OCI-LY7 (cell line): ENCODE measurements around the gene GALR3. TPM values are rescaled to one million over a fixed set of nuclear protein-coding genes. Genes with fewer than 3 reads are reported as not detected.

Experiments used
- BruUV-seq: library from RNA; stranded (reverse); fragments of 400-500 nt; replicated peaks from 2 replicates; lab custom pipeline; 2021; lab: Mats Ljungman, UMichigan
- CTCF ChIA-PET: fragments of 300-600 bp; sonication (Branson Sonifier 250); formaldehyde crosslinking; loops from one replicate; lab custom pipeline; 2022; ENCODE audit warnings: antibody characterized with exemption; ENCODE audit not compliant: unreplicated experiment; lab: Charles Lee
- POLR2A ChIA-PET: fragments of 300-600 bp; sonication (Branson Sonifier 250); formaldehyde crosslinking; loops from one replicate; lab custom pipeline; 2022; ENCODE audit warnings: antibody characterized with exemption; lab: Charles Lee
- DNase-seq: peaks from one replicate; pipeline ENCODE4 v3.0.0-alpha.2; 2015; ENCODE audit warnings: low spot score
- H2AFZ ChIP-seq: fragments of 200-600 bp; sonication (generic), shearing (Covaris generic); 2 replicates; pipeline ENCODE4 v1.6.1; 2014; ENCODE audit warnings: mild to moderate bottlenecking, antibody characterized with exemption, low read length, moderate library complexity
- H3K27ac ChIP-seq: fragments of 200-600 bp; sonication (generic); 2 replicates; pipeline ENCODE4 v1.5.1; 2014; ENCODE audit warnings: mixed run types, low read depth, mild to moderate bottlenecking, moderate library complexity, low read length, inconsistent platforms; ENCODE audit not compliant: poor library complexity, severe bottlenecking
- H3K36me3 ChIP-seq: fragments of 200-600 bp; sonication (generic); 2 replicates; pipeline ENCODE4 v1.6.1; 2014; ENCODE audit warnings: mild to moderate bottlenecking, antibody characterized with exemption, low read length, moderate library complexity, mixed read lengths; ENCODE audit not compliant: insufficient read depth
- H3K4me1 ChIP-seq: fragments of 200-600 bp; sonication (generic); 2 replicates; pipeline ENCODE4 v1.5.1; 2014; ENCODE audit warnings: mild to moderate bottlenecking, low read length; ENCODE audit not compliant: insufficient read depth, poor library complexity, severe bottlenecking
- H3K4me2 ChIP-seq: fragments of 200-600 bp; sonication (generic); 2 replicates; pipeline ENCODE4 v1.6.1; 2014; ENCODE audit warnings: mild to moderate bottlenecking, low read length
- H3K4me3 ChIP-seq: fragments of 200-600 bp; sonication (generic); 2 replicates; pipeline ENCODE4 v1.5.1; 2014; ENCODE audit warnings: mild to moderate bottlenecking, low read depth, low read length; ENCODE audit not compliant: poor library complexity, severe bottlenecking
- H3K79me2 ChIP-seq: fragments of 200-600 bp; sonication (generic); 2 replicates; pipeline ENCODE4 v1.6.1; 2016; ENCODE audit warnings: low read depth, mild to moderate bottlenecking, low read length, moderate library complexity, mixed read lengths; ENCODE audit not compliant: insufficient read depth
- H3K9me2 ChIP-seq: fragments of 200-600 bp; sonication (generic); 2 replicates; pipeline ENCODE4 v1.6.1; 2016; ENCODE audit warnings: mild to moderate bottlenecking, low read length, mixed read lengths; ENCODE audit not compliant: insufficient read depth
- H3K9me3 ChIP-seq: fragments of 200-600 bp; sonication (generic); 2 replicates; pipeline ENCODE4 v1.6.1; 2014; ENCODE audit warnings: mild to moderate bottlenecking, mixed run types, low read length, mixed read lengths
- H4K20me1 ChIP-seq: fragments of 200-600 bp; sonication (generic); 2 replicates; pipeline ENCODE4 v1.6.1; 2014; ENCODE audit warnings: mild to moderate bottlenecking, antibody characterized with exemption, low read length, moderate library complexity, mixed read lengths; ENCODE audit not compliant: insufficient read depth
- EZH2phosphoT487 ChIP-seq: fragments of 200-600 bp; sonication (generic); IDR thresholded peaks from 2 replicates; pipeline ENCODE4 v1.6.1; 2018; ENCODE audit warnings: low read depth, borderline replicate concordance, mild to moderate bottlenecking, mixed run types, antibody characterized with exemption, low read length, moderate library complexity, mixed read lengths
- intact Hi-C: fragments of 100-400 bp; cut with micrococcal nuclease; formaldehyde crosslinking; loops from one replicate; pipeline ENCODE4 v1.10.0; 2022; ENCODE audit not compliant: unreplicated experiment
- total RNA-seq, 2 experiments: library from RNA; depleted of rRNA in 1 of 2; stranded (reverse); fragments of >200 nt in 1 of 2; shearing (Covaris generic) in 1 of 2; gene quantifications; 2 replicates each; pipeline ENCODE4 v1.2.3, GENCODE V29; 2014 to 2022
- TF ChIP-seq, protein P1 (sequence below): fragments of 200-600 bp; sonication (generic); conservative IDR thresholded peaks from 2 replicates; pipeline ENCODE4 v1.5.1; 2014; ENCODE audit warnings: mild to moderate bottlenecking, antibody characterized with exemption, low read length, moderate library complexity, mixed read lengths

GALR3 gene
- total RNA-seq, 2 experiments from 2014 or later: not detected

- ChIA-PET CTCF (no interaction called here), POLR2A (interaction anchor here (0.9 kb wide), 1 partner anchor 107 kb away, joined by 4 read pairs; no protein-coding TSS in a partner anchor)
- no peak for TF ChIP-seq EZH2phosphoT487
- TF ChIP-seq, protein P1, sequence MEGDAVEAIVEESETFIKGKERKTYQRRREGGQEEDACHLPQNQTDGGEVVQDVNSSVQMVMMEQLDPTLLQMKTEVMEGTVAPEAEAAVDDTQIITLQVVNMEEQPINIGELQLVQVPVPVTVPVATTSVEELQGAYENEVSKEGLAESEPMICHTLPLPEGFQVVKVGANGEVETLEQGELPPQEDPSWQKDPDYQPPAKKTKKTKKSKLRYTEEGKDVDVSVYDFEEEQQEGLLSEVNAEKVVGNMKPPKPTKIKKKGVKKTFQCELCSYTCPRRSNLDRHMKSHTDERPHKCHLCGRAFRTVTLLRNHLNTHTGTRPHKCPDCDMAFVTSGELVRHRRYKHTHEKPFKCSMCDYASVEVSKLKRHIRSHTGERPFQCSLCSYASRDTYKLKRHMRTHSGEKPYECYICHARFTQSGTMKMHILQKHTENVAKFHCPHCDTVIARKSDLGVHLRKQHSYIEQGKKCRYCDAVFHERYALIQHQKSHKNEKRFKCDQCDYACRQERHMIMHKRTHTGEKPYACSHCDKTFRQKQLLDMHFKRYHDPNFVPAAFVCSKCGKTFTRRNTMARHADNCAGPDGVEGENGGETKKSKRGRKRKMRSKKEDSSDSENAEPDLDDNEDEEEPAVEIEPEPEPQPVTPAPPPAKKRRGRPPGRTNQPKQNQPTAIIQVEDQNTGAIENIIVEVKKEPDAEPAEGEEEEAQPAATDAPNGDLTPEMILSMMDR: no peak
- peaks cover 49% of the 10 kb centered on the region for H3K79me2 ChIP-seq
- no peaks in the 10 kb centered on the region for H4K20me1 ChIP-seq
- H3K36me3 ChIP-seq: peaks cover 67% of the 10 kb centered on the region
- no peak overlapping the region for H3K27ac ChIP-seq
- H3K4me1 ChIP-seq: peaks cover 25% of the 10 kb centered on the region
- no TSS peak for BruUV-seq
- intact Hi-C loops: no loop called here
- no peaks in the 10 kb centered on the region for H3K9me2 ChIP-seq
- H2AFZ ChIP-seq: no peak overlapping the region
- H3K4me2 ChIP-seq: no peak overlapping the region
- no peaks in the 10 kb centered on the region for H3K9me3 ChIP-seq
- no peak overlapping the region for H3K4me3 ChIP-seq
- no peak for DNase-seq
These were observed 29.2 kb downstream of the GALR3 start for GRCh38 chr22:37852418-37852817.

DNA sequence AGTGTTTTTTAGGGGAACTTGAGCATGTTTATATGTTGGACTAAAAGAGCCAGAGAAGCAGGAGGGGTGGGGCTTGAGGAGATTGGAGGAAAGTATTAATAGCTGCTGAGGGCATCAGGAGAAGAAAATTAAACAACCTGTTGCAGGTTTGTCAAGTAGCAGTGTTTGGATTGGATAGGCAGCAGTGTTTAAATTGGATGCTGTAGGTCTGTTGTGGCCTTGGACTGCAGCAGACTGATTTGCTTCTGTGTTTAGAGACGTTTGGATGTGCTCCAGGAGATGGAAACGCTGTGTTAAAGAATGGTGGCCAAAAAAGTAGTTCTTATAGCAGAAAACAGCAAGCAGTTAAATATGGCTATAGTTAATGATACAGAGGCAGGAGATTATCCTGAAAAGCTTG lies 31.8 kb downstream of the GALR3 start:
- POLR2A ChIA-PET: interaction anchor here (0.5 kb wide), 1 partner anchor 83 kb away, joined by 3 read pairs; no protein-coding TSS in a partner anchor
- peaks cover 27% of the 10 kb centered on the region for H3K79me2 ChIP-seq
- no peak for DNase-seq
- H3K4me1 ChIP-seq: peaks cover 14% of the 10 kb centered on the region
- CTCF ChIA-PET: no interaction called here
- no peaks in the 10 kb centered on the region for H3K9me2 ChIP-seq
- no peak overlapping the region for H2AFZ ChIP-seq
- H3K4me2 ChIP-seq: no peak overlapping the region
- intact Hi-C loops: no loop called here
- H3K4me3 ChIP-seq: no peak overlapping the region
- TF ChIP-seq, protein P1: no peak
- TF ChIP-seq EZH2phosphoT487: no peak
- no peak overlapping the region for H3K27ac ChIP-seq
- peaks cover 89% of the 10 kb centered on the region for H3K36me3 ChIP-seq
- H3K9me3 ChIP-seq: no peaks in the 10 kb centered on the region
- no TSS peak for BruUV-seq
- H4K20me1 ChIP-seq: no peaks in the 10 kb centered on the region

GRCh38 chr22:37855462-37855861 lies 32.3 kb downstream of the GALR3 start:
- Histone ChIP-seq H3K4me3 (no peak overlapping the region), H3K9me2 (no peaks in the 10 kb centered on the region), H4K20me1 (no peaks in the 10 kb centered on the region), H3K36me3 (peaks cover 93% of the 10 kb centered on the region), H3K79me2 (peaks cover 22% of the 10 kb centered on the region), H3K4me1 (peaks cover 9% of the 10 kb centered on the region), H3K9me3 (no peaks in the 10 kb centered on the region), H2AFZ (no peak overlapping the region), H3K4me2 (no peak overlapping the region), H3K27ac (no peak overlapping the region)
- no TSS peak for BruUV-seq
- ChIA-PET POLR2A (interaction anchor here (0.5 to 0.7 kb wide), 2 partner anchors 82 to 646 kb away, joined by 3 read pairs; no protein-coding TSS in a partner anchor), CTCF (no interaction called here)
- no peak for DNase-seq
- intact Hi-C loops: no loop called here
- no peak for TF ChIP-seq EZH2phosphoT487
- TF ChIP-seq, protein P1: no peak
